Measurements from ENCODE around the gene CCDC60. TPM values are rescaled to one million over a fixed set of nuclear protein-coding genes. Genes with fewer than 3 reads are reported as not detected.

The CCDC60 gene
- total and polyA plus RNA-seq, 8 donors, result 4.1 TPM; not detected in 7

DNA sequence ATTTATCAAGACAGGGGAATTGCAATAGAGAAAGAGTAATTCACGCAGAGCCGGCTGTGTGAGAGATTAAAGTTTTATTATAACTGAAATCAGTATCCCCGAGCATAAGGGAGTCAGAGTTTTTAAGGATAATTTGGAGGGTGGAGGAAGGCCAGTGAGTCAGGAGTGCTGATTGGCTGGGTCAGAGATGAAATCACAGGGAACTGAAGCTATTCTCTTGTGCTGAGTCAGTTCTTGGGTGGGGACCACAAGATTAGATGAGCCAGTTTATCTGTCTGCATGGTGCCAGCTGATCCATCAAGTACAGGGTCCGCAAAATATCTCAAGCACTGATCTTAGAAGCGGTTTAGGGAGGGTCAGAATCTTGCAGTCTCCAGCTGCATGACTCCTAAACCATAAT lies 96.6 kb downstream of the CCDC60 start:
- no peak for DNase-seq
- no peak overlapping the region for H3K27ac ChIP-seq
- peaks cover 2 to 17% (median 12%) of the 10 kb centered on the region in 4 donors for H3K9me3 ChIP-seq
- no peaks in the 10 kb centered on the region for H3K4me1 ChIP-seq
- 89 to 96% (median 90%) methylated on average over 5 of the region's 5 CpGs for WGBS, 5 donors
- no peaks in the 10 kb centered on the region for H3K36me3 ChIP-seq
- no peaks in the 10 kb centered on the region for H3K27me3 ChIP-seq
- intact Hi-C loops (cut with DNase I; ENCODE audit: low total_unique reads), result no loop called here
- H3K4me3 ChIP-seq, result no peak overlapping the region
- TF ChIP-seq POLR2A (IDR thresholded peaks at IDR 0.05) (no peak), CTCF (IDR thresholded peaks at IDR 0.05) (no peak), POLR2AphosphoS5 (IDR thresholded peaks at IDR 0.05) (no peak), EP300 (IDR thresholded peaks at IDR 0.05) (no peak)

DNA sequence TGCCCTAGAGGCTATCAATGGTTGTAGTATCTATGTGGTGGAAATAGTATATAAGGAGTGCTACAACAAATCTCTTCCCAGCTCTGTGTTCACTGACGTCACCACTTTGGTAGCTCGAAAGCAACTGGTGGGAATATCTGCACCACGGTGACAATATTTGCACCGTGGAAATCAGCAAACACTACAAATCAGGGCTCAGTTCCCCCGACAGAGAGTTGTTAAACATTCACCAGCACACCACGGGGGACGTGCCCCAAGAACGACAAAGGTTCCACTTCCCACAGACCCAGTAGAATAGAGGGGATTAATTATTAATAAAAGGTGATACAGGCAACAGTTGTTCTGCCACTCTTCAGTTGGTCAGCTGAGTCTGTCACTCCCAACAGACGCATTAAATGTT lies 98.4 kb downstream of the CCDC60 start:
- peak in 1 of 2 donors; percentile 80 for DNase-seq
- no peaks in the 10 kb centered on the region for H3K36me3 ChIP-seq

GRCh38 chr12:119440803-119441360 lies 106.4 kb downstream of the CCDC60 start:
- Histone ChIP-seq H3K27ac (no peak overlapping the region), H3K4me1 (no peaks in the 10 kb centered on the region), H3K27me3 (peaks cover 0 to 34% (median 0%) of the 10 kb centered on the region in 3 donors), H3K4me3 (no peak overlapping the region), H3K36me3 (no peaks in the 10 kb centered on the region), H3K9me3 (peaks cover 0 to 3% (median 0%) of the 10 kb centered on the region in 4 donors)
- peak in 1 of 2 donors; percentile 12 for DNase-seq
- 66 to 77% (median 70%) methylated on average over 6 of the region's 6 CpGs for WGBS, 5 donors
- no peak for TF ChIP-seq POLR2A (IDR thresholded peaks at IDR 0.05)
- no peak for TF ChIP-seq POLR2AphosphoS5 (IDR thresholded peaks at IDR 0.05)
- TF ChIP-seq CTCF (IDR thresholded peaks at IDR 0.05), result no peak
- TF ChIP-seq EP300 (IDR thresholded peaks at IDR 0.05), result no peak
- intact Hi-C loops (cut with DNase I; ENCODE audit: low total_unique reads), result no loop called here

More for the DNA sequence above, 98.4 kb downstream of the CCDC60 start:
- no peak overlapping the region for H3K4me3 ChIP-seq
- no peaks in the 10 kb centered on the region for H3K27me3 ChIP-seq
- TF ChIP-seq POLR2AphosphoS5 (IDR thresholded peaks at IDR 0.05) (no peak), CTCF (IDR thresholded peaks at IDR 0.05) (no peak), POLR2A (IDR thresholded peaks at IDR 0.05) (no peak), EP300 (IDR thresholded peaks at IDR 0.05) (no peak)
- no peaks in the 10 kb centered on the region for H3K4me1 ChIP-seq
- peaks cover 2 to 18% (median 12%) of the 10 kb centered on the region in 4 donors for H3K9me3 ChIP-seq
- intact Hi-C loops (cut with DNase I; ENCODE audit: low total_unique reads), result no loop called here
- peak overlapping the region in 1 of 5 donors; percentile 18 for H3K27ac ChIP-seq
- WGBS, 5 donors, result 22 to 57% (median 39%) methylated on average over 9 of the region's 9 CpGs

GRCh38 chr12:119444462-119445044 lies 110.0 kb downstream of the CCDC60 start:
- Histone ChIP-seq H3K9me3 (no peaks in the 10 kb centered on the region), H3K27ac (no peak overlapping the region), H3K27me3 (peaks cover 0 to 29% (median 0%) of the 10 kb centered on the region in 3 donors), H3K36me3 (no peaks in the 10 kb centered on the region), H3K4me3 (no peak overlapping the region), H3K4me1 (peaks cover 0 to 5% (median 0%) of the 10 kb centered on the region in 4 donors)
- TF ChIP-seq POLR2A (IDR thresholded peaks at IDR 0.05) (no peak), POLR2AphosphoS5 (IDR thresholded peaks at IDR 0.05) (no peak), EP300 (IDR thresholded peaks at IDR 0.05) (no peak), CTCF (IDR thresholded peaks at IDR 0.05) (peak in 5 of 7 experiments; percentile 28 to 77 (median 69))
- intact Hi-C loops (cut with DNase I; ENCODE audit: low total_unique reads), result no loop called here
- WGBS, 5 donors, result 23 to 37% (median 29%) methylated on average over 10 of the region's 10 CpGs
- DNase-seq, result peak; percentile 38 to 66

All from stomach (tissue), 9 donors.